ENCODE data around the gene CNNM4.

Gene CNNM4

DNA sequence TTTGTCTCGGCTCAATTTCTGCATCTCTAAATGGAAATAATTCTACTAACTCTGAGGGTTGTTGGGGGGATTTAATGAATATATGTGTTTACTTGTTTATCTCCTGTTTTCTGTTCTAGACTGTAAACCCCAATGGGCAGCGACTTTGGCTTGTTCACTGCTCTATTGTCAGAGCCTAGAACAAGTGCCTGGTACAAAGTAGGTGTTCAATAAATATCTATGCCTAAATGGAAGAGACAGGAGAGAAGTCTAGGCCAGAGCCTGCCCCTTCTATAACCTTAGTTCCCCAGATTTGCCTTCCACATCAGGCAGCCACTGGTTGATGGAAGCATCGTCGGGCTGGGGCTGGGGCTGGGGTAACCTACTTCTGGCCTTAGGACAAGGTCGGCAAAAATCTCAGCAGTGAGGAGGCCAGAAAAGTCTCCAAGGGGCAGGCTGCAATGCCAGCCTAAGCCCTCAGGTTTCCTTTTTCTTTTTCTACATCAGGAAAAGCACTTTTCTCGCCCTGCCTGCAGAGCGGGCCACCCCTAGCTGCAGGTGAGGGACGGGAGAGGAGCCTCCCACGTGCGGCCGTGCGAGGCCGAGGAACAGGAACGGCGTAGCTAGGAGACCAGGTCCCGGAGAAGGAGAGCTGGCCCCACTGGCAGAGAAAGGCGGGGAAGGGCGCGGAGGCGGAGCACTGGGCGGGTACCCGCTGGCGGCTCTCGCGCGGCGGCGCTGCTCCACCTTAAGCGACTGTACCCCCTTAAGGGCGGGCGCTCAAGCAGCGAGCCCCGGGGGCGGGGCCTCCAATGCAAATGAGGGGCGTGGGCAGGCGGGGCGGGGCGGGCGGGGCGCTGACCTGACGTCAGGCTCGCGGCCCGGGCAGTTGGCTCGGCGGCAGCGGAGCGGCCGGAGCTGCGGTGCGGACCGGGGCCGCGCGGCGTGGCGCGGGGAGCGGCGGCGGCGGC, at the start of gene CNNM4:
Gene CNNM4 (plus strand): TSS at position 867 of the 950 bp plus-strand sequence. CDS start 98 bp downstream, outside the sequence.
- peak; percentile 95 for DNase-seq

DNA sequence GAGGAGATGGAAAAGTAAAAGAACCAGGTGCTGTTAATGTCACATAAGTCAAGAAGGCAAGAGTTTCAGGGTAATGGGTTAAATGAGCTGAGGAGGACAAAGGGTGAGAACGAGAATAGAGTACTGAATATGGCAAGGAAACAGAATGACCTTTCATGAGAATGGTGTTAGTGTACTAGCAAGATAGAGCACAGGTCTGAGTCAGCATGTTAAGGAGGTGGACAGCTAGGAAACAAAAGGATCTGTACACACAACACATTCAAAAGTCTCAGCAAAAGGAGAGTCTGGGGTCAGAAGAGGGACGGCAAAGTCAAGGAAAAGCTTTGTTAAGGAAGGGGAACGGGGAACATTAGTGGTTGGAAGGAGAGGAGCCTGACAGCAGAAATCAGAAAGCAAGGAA, 49.7 kb upstream of the CNNM4 start:
- DNase-seq, result no peak

DNA sequence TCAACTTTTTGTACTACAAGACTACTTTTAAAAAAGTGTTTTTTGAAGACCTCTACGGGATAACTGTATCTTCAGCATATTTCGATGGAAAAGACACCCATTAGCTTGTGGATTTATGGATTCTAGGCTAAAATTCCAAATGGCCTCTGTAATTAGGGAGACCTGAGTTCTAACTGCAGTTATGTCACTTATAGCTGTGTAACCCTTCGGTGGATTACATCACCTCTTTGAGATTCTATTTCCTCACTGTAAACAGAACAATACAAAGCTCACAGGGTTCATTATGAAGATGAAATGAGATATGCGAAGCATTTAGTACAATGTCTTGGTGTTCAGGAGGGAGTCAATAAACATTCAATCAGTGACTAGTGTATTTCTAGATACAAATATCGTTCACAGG, 45.0 kb upstream of the CNNM4 start:
- peak; percentile 3 for DNase-seq

DNA sequence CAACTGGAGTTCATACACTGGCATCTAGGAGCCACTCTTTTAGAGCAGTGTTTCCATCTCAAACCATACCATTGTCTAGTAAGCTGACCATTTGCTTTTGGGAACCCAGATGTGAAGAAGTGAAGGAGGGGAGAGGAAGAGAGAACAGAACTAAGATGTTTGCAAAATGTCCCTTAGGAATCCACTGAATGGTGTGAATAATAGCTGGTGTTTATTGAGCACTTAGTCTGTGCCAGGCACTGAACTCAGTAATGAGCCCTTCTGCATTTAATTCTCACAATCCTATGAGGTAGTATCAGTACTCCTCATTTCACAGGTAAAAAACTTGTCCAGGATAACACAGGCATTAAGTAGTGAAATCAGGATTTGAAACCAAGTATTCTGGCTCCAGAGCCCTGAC, 44.3 kb upstream of the CNNM4 start:
- DNase-seq, result no peak

DNA sequence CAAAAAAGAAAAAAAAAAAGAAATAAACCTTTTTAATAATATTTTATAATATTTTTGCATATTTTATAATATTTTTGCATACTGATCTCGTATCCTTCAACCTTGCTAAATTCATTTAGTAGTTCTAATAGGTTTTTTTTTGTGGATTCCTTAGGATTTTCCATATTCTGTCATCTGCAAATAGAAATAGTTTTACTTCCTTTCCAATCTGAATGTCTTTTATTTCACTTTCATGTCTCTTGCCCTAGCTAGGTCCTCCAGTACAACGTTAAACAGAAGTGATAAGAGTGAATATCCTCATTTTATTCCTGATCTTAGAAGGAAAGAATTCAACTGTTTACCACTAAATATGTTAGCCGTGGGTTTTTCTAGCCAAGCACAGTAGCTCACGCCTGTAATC, 34.6 kb upstream of the CNNM4 start:
- peak; percentile 42 for DNase-seq

DNA sequence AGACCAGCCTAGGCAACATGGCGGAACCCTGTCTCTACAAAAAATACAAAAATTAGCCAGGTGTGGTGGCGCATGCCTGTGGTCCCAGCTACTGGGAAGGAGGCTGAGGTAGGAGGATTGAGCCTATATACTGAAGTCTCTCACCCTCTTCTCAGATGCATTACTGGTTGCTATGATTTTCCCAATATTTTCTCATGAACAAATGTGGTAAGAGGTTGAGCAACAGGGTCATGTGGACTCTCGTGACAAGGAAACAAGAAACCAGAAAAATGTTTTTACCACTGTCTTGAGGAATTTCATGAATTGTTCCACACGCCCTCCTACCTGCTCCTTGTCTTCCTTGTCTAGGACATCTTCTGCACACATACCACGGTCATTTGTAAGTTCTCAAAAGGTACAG, 33.3 kb upstream of the CNNM4 start:
- DNase-seq, result peak; percentile 52

DNA sequence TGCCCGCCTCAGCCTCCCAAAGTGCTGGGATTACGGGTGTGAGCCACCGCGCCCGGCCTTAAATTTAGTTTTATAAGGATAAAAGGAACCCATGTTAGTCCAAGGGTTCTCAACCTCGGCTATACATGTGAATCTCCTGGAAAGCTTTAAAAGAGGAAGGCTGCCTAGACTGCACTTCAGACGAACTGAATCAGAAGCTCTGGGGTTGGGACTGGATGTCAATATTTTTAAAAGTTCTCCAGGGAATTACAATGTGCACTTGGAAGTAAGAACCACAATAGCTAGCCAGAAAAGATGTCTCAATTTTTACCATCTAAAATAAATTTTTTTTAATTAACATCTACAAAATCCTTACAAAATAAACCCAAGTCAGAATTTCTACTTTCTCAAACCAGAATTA, 31.0 kb upstream of the CNNM4 start:
- no peak for DNase-seq

DNA sequence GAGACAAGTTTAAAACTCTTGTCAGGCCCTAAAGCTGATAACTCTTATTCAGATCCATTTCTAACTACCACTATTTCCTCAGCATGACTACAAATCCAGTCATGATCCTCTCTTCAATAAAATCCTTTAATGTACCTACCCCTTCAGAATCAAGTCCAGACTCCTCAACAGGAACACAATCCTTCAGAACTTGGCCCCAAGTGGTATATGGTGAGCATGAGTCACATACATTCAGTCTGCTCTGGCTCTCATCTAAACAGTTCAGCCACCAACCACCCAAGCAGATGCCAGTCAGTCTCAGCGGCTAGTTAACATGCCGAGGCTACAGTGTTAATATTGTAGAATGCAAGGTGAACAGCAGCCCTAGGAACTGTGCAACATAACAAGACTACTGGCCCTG, 30.5 kb upstream of the CNNM4 start:
- DNase-seq, result no peak

DNA sequence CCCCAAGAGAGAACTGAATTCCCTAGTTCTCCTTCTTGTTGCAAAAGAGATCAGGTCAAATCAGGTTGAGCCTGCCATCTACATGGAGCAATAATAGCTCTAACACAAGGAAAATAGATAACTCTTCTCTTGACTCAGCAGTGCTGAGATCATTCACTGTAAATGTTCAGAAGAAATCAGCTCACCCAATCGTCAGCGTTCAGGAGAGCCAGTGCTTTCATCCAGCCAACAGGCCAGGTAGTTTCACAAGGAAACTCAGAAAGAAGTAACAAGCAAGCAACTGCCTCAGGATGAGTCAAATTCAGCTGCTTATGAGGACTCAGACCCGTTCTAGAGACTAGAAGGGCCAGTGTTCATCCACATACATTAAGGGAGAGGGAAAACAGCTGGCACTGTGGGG, 26.8 kb upstream of the CNNM4 start:
- DNase-seq, result no peak

DNA sequence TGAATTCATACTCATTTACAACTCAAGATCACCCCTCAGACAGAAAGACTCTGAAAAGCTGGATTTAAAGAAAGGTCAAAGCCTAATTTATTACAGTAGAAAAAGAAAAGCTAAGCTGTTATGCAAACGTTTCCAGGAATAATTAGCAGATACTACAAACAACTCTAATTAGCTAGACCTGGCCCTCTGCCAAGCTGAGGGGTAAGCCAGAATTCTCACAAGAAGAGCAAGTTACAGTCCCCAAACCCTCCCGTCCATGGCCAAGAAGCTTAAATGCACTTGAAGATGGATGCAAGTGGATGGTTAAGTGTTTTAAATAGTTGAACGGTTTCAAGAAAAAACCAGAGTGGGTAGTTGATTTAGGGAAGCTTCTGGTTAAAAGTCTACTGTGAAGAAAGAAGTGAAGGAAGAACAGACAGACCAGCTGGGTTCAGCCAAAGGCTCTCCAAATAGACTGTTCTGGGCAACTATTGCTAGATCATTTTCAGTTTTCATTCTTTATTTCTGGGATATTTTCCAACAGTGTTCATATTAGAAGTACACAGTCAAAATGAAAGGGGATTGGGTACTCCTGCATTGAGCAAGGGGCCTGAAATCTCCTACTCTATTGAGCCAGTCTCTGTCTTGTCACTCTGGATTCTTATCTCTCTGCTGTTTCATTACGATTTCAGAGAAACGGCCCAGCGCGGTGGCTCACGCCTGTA, 25.7 kb upstream of the CNNM4 start:
- peak; percentile 34 for DNase-seq

DNA sequence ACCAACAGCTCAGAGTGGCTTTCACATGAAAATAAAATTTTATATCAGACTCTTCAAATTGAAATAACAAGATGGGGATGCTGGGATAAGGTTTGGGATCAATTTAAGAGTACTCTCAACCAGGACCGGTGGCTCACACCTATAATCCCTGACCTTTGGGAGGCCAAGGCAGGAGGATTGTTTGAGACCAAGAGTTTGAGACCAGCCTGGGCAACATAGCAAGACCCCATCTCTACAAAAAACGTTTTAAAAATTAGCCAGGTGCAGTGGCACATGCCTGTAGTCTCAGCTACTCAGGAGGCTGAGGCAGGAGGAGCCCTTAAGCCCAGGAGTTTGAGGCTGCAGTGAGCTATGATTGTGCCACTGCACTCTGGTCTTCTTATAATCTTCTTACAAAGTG, 23.5 kb upstream of the CNNM4 start:
- DNase-seq, result no peak

DNA sequence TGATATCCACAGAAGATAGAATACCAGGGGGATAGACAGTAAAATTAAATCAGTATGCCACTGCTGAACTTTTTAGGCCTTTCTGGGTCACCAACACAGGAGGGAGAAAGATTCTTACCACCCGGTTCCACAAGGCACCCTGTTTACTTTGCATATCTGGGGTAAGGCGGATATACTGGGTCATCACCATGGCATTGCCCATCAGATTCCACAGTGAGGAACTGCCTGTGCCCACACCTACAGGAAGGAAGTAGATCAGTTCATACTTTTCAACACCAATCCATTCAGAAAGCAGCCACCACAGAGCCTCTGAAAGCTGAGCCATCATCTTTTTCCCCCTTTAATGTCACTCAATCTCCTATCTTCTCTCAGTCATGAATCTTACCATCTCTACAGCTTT, 22.9 kb upstream of the CNNM4 start:
- DNase-seq, result no peak

DNA sequence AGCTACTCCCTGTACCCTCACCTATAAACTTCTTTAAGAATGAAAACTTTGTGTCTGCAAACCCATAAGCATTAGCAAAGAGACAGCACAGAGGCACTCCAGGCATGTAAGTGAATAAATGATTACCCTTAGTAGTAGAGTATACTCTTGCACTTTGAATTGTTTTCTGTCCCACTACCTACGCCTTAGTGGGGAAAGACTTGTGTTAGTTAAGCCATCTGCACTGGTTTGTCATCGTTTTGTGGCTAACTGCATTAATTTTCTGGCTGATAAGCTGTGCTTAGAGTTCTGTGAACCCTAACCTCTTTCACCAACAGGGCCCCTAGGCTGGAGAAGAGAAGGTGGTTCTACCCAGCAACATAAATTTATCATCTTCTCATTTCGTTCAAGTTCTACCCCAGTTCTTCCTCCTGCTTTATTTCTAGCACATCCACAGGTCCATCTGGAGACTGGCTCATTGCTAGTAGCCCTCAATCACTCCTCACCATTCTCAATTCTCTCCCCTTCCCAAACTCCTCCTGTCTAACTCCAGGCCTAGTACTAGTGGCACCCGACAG, 21.5 kb upstream of the CNNM4 start:
- DNase-seq, result no peak

DNA sequence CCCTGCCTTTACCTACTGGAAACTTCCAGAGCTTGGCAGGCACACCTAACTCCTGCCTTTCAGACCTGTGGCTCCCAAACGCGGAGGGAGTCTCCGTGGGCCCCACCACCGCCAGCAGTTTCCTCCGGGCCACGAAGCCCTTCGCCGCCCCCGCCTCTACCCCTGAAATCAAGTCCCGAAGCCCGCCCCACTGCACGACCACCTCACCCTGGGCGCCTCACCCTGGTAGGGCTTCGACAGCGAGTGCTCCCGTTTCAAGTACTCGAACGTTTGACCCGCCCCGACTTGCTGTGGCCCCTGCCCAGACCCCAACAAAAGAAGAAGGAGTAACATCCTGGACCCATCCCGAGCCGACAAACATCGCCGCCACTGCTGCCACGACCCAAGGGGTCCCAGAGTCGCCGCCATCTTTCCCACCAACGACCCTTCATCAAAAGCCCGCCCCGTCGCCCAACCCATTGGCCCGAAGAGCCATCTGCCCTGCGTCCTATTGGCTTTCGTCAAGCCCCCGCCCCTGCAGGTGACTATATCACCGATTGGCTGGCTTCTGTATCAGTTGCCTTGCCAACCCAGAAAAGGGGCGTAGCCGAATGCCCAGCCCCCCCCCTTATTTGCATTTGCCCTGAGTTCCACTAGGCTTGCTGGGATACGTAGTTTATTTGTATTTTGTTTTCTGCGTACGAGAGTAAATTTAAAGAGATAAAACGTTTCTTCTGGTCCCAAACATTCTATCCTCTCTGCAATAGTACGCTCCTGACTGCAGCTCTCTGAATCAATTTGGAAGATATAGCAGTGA, 20.9 kb upstream of the CNNM4 start, which contains the start of gene LMAN2L:
Gene LMAN2L (minus strand): TSS at position 432 of the 796 bp plus-strand sequence. CDS start 24 bp downstream, at position 408.
- DNase-seq, result peak; percentile 98

DNA sequence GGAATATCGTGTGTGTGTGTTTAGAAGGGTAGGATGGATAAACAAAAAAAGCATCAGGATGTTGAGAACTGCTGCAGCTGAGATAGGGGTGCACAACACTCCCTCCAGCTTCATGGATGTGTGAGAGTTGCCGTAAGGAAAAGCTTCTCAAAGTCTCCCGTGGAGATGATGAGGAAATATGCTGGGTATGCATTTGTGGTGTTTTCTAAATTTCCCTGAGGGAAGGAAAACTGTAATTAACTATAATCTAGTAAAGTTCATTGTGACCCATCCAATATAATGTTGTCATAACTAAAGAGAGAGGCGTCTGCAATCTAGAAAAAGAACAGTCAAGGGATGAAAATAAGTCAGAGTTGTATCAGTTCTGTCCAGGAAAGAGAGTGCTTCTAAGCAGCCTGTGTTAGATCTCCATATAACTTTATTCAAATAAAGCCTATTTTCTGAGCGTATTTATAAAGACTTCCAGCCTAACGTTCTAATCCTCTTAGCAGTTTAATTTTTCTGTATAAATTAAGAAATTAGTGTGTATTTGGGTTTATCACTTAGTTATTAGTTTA, 13.6 kb upstream of the CNNM4 start:
- no peak for DNase-seq

DNA sequence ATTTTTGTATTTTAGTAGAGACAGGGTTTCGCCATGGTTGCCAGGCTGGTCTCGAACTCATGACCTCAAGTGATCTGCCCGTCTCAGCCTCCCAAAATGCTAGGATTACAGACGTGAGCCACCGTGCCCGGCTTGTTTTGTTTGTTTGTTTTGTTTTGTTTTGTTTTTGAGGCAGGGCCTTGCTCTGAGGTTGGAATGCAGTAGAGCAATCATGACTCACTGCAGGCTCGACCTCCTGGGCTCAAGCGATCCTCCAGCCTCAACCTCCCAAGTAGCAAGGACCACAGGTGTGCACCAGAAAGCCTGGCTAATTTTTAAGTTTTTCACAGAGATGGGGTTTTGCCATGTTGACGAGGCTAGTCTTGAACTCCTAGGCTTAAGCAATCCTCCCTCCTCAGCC, 8.9 kb upstream of the CNNM4 start:
- no peak for DNase-seq

DNA sequence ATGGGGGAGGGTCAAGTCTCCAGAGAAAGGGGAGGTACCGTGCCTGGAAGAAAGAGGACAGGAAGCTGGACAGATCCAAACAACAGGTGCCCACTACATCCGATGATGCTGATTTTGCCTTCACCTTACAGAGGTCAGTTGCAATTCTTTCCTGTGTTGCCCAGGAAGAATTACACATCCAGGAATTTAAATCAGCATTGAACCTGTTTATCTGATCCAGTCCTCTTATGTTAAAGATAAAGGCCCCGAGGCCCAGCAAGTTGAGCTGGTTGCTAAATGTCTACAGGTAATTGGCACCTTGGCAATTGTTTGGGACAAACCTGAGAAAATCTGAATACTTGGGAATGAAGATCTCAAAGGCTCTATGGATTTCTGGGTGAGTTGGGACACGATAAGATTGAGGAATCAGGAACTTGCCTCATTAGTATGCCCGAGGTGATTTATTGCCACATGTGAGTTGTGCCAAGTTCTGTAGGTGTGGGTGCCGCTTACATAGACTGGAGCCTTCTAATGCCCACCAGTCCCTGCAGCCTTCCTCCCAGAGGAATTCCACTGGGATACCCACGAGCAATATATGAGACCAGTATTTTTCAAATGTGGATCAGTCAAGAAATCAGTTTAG, 6.9 kb upstream of the CNNM4 start:
- no peak for DNase-seq

DNA sequence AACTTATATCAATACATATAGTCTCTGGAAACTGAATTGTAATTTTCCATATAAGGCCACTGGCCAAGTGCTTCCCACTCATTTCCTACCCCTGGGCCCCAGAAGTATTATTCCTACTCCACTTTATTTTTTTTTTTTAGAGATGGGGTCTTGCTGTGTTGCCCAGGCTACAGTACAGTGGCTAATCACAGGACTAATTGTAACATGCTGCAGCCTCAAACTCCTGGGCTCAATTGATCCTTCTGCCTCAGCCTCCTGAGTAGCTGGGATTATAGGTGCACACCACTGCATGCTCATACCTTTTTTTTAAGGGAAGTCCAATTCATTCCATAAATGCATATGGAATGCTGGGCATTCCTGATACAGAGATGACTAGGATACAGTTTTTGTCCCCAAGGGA, 6.4 kb upstream of the CNNM4 start:
- DNase-seq, result no peak

DNA sequence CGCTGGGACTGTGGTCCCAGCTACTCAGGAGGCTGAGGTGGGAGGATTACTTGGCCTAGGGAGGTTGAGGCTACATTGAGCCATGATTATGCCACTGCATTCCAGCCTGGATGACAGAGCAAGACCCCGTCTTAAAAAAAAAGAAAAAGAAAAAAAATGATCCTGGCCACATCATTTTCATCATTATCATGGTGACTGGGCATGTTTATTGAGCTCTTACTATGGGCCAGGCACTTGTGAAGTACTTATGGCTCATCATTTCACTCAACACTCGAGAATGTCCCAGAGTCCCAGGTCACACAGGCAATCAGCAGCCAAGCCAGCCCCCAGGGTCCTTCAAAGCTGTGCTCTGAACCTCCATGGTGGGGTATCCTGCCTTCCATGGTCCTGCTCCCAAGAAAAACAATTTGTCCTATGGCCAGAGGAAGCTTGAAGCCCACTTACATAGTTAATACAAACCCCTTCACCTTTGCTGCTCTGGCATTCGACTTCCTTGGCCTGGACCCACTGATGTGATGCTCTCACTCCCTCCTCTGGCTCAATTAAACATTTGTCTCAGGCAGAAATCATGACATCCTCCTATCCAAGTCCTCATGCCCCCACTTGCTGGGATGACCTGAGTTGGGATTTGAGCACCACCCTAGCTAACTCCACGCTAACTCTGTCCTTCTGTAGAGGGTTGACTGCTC, 3.8 kb upstream of the CNNM4 start:
- no peak for DNase-seq

DNA sequence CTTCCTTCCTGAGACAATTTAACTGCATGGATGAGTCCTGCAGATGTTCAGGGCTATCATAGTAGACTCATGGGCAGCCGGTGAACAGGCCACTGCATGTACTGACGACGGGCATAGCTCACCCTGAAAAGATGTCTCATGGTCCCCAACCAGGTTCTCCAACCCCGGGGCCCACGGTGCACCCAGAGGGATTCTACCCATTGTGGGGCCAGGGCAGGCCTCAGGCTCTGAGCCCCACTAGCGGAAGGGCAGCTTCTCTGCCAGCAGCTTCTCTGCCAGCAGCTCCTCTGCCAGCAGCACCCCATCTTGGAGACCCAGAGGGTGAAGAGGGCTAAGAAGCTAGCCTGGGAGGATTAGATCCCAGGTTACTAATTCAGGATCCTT, 3.2 kb upstream of the CNNM4 start:
- DNase-seq, result no peak

DNA sequence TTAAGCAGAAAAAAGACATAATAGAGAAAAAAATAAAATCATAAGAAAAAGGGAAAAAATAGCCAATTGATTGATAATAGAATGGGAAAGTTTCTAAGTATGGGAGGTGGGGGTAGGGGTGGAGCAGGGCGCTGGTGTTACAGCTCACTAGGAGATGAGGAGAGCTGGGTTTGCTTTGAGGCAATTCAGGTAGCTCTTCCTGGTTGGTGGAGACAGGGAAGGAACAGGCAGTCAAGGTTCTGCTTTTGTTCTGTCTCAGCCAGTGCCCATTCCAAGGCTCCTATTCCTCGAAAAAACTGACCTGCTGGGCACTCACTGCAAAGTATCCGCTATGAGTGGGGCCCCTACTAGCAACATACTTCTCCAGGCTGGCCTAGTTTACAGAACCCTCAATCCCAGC, 1.7 kb upstream of the CNNM4 start:
- DNase-seq, result no peak

DNA sequence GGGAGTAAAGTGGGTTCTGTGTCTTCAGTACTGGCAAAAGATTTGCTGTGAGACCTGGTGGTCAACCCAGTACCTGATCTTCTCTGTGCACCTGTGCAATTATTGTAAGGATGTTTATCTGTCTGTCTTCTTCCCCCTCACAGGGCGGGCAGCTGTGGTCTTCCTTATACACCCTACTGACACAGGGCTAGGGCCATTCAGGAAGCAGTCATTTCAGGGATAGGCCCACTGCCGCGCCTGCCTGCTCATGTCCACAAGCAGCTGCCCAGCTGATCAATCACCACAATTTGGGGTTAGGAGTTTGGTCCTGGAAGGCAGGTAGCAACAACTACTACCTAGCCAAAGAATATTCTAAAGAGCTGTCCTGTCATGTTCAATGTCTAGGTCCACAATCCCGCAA, 1.2 kb upstream of the CNNM4 start:
- DNase-seq, result no peak

Measured in suppressor macrophage treated with lipopolysaccharide for 4 hours (primary cell).